Vagina (tissue), 2 donors: ENCODE results near the gene FNDC5.

ENCODE experiments used
- POLR2A ChIP-seq, 2 donors: fragments of 450-650 bp; IDR thresholded peaks; one replicate each; pipeline ENCODE4 v1.6.1; 2017; ENCODE audit warnings: antibody characterized with exemption in 2 of 2, mild to moderate bottlenecking in 2 of 2, moderate library complexity in 2 of 2
- TF ChIP-seq, protein P1 (sequence below), 3 experiments: fragments of 450-650 bp in 2 of 3; fragments of 200-600 bp in 1 of 3; sonication (generic) in 1 of 3; IDR thresholded peaks; one replicate each; pipeline ENCODE4 v1.5.1; 2017 to 2019; ENCODE audit warnings: antibody characterized with exemption in 3 of 3, mild to moderate bottlenecking in 2 of 3, moderate library complexity in 2 of 3

DNA sequence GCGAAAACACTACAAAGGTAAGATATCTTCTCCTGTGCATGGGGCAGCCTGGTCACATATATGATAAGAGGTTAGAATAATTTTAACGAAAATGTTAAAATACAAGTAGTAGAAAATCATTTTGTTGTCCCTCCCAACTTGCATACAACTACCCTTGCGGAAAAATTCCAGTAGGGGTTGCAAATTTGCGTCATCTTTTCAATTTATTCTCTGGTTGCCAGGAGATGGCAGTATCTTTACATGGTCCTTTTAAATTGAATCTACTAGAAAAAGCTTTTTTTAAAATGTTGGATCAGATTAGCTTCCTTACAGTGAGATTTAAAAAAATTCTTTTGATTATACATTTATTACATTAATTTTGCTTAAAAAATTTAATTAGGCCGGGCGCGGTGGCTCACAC lies 42.4 kb downstream of the FNDC5 start:
- TF ChIP-seq POLR2A (IDR thresholded peaks at IDR 0.05), result no peak
- TF ChIP-seq, protein P1, sequence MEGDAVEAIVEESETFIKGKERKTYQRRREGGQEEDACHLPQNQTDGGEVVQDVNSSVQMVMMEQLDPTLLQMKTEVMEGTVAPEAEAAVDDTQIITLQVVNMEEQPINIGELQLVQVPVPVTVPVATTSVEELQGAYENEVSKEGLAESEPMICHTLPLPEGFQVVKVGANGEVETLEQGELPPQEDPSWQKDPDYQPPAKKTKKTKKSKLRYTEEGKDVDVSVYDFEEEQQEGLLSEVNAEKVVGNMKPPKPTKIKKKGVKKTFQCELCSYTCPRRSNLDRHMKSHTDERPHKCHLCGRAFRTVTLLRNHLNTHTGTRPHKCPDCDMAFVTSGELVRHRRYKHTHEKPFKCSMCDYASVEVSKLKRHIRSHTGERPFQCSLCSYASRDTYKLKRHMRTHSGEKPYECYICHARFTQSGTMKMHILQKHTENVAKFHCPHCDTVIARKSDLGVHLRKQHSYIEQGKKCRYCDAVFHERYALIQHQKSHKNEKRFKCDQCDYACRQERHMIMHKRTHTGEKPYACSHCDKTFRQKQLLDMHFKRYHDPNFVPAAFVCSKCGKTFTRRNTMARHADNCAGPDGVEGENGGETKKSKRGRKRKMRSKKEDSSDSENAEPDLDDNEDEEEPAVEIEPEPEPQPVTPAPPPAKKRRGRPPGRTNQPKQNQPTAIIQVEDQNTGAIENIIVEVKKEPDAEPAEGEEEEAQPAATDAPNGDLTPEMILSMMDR (IDR thresholded peaks at IDR 0.05), result no peak
